SJCRH30 (cell line): Measurements from ENCODE around the gene PIK3R3. TPM values are rescaled to one million over a fixed set of nuclear protein-coding genes. Genes with fewer than 3 reads are reported as not detected.
A peak's percentile ranks its signal among the peaks of the same experiment; 100 is the strongest.

Source experiments
- DNase-seq, 2 experiments: peaks; one replicate each; pipeline ENCODE4 v3.0.0-alpha.2; 2015 to 2020
- H3K27ac ChIP-seq: fragments of 250-450 bp; sonication (Bioruptor Pico); 2 replicates; pipeline ENCODE4 v1.5.1; 2020; ENCODE audit warnings: mild to moderate bottlenecking, moderate library complexity
- H3K27me3 ChIP-seq: fragments of 250-450 bp; sonication (Bioruptor Pico); 2 replicates; pipeline ENCODE4 v1.5.1; 2020; ENCODE audit warnings: mild to moderate bottlenecking, moderate library complexity
- H3K36me3 ChIP-seq: fragments of 250-450 bp; sonication (Bioruptor Pico); 2 replicates; pipeline ENCODE4 v1.5.1; 2020; ENCODE audit warnings: mild to moderate bottlenecking, moderate library complexity
- H3K4me1 ChIP-seq: fragments of 250-450 bp; sonication (Bioruptor Pico); 2 replicates; pipeline ENCODE4 v1.5.1; 2020; ENCODE audit warnings: mild to moderate bottlenecking, moderate library complexity
- H3K4me3 ChIP-seq: fragments of 250-450 bp; sonication (Bioruptor Pico); 2 replicates; pipeline ENCODE4 v1.5.1; 2020; ENCODE audit warnings: mild to moderate bottlenecking, moderate library complexity
- H3K9me3 ChIP-seq: fragments of 250-450 bp; sonication (Bioruptor Pico); replicated peaks from 2 replicates; pipeline ENCODE4 v1.5.1; 2020; ENCODE audit warnings: mild to moderate bottlenecking, moderate library complexity
- total RNA-seq: library from RNA; depleted of rRNA; stranded (reverse); fragments of >200 nt; shearing (Covaris generic); gene quantifications from 2 replicates; pipeline ENCODE4 v1.2.3, GENCODE V29; 2014

PIK3R3 gene
- total RNA-seq, 1 experiment from 2014 or later = 23.5 TPM

GRCh38 chr1:46020010-46020409, 112.4 kb downstream of the PIK3R3 start:
- Histone ChIP-seq H3K27me3 (no peaks in the 10 kb centered on the region), H3K27ac (no peak overlapping the region), H3K36me3 (peaks cover 35% of the 10 kb centered on the region), H3K9me3 (peaks cover 4% of the 10 kb centered on the region; the same call in 1 of the 2 replicates), H3K4me3 (no peak overlapping the region), H3K4me1 (no peaks in the 10 kb centered on the region)
- DNase-seq = no peak

- no peak overlapping the region for H3K27ac ChIP-seq
- peaks cover 30% of the 10 kb centered on the region for H3K36me3 ChIP-seq
- DNase-seq = no peak
- no peaks in the 10 kb centered on the region for H3K4me1 ChIP-seq
- H3K4me3 ChIP-seq = no peak overlapping the region
- peaks cover 4% of the 10 kb centered on the region for H3K9me3 ChIP-seq
- no peaks in the 10 kb centered on the region for H3K27me3 ChIP-seq
Observed at GRCh38 chr1:46019348-46019747, 113.1 kb downstream of the PIK3R3 start.

- DNase-seq = peak; percentile 36 to 61
- Histone ChIP-seq H3K27me3 (no peaks in the 10 kb centered on the region), H3K27ac (no peak overlapping the region), H3K36me3 (peaks cover 28% of the 10 kb centered on the region), H3K4me3 (no peak overlapping the region), H3K9me3 (peaks cover 4% of the 10 kb centered on the region), H3K4me1 (no peaks in the 10 kb centered on the region)
Observed at GRCh38 chr1:46017876-46018503, 114.4 kb downstream of the PIK3R3 start.

- H3K27ac ChIP-seq = no peak overlapping the region
- no peaks in the 10 kb centered on the region for H3K4me1 ChIP-seq
- H3K36me3 ChIP-seq = peaks cover 30% of the 10 kb centered on the region
- H3K9me3 ChIP-seq = peaks cover 4% of the 10 kb centered on the region
- no peak overlapping the region for H3K4me3 ChIP-seq
- DNase-seq = no peak
- no peaks in the 10 kb centered on the region for H3K27me3 ChIP-seq
Observed at GRCh38 chr1:46013581-46013980, 118.8 kb downstream of the PIK3R3 start.

GRCh38 chr1:46012236-46012635, 120.2 kb downstream of the PIK3R3 start:
- peaks cover 42% of the 10 kb centered on the region for H3K36me3 ChIP-seq
- no peaks in the 10 kb centered on the region for H3K4me1 ChIP-seq
- no peak for DNase-seq
- no peaks in the 10 kb centered on the region; the same call in 1 of the 2 replicates for H3K9me3 ChIP-seq
- no peak overlapping the region for H3K27ac ChIP-seq
- no peaks in the 10 kb centered on the region for H3K27me3 ChIP-seq
- H3K4me3 ChIP-seq = no peak overlapping the region

- Histone ChIP-seq H3K36me3 (peaks cover 46% of the 10 kb centered on the region), H3K4me3 (no peak overlapping the region), H3K4me1 (no peaks in the 10 kb centered on the region), H3K27me3 (no peaks in the 10 kb centered on the region), H3K9me3 (no peaks in the 10 kb centered on the region; the same call in 1 of the 2 replicates), H3K27ac (no peak overlapping the region)
- no peak for DNase-seq
Observed at GRCh38 chr1:46011121-46011695, 121.2 kb downstream of the PIK3R3 start.

GRCh38 chr1:46010611-46011010, 121.8 kb downstream of the PIK3R3 start:
- Histone ChIP-seq H3K36me3 (peaks cover 46% of the 10 kb centered on the region), H3K9me3 (no peaks in the 10 kb centered on the region; the same call in 1 of the 2 replicates), H3K27me3 (no peaks in the 10 kb centered on the region), H3K27ac (no peak overlapping the region), H3K4me3 (no peak overlapping the region), H3K4me1 (no peaks in the 10 kb centered on the region)
- DNase-seq = no peak

GRCh38 chr1:46008585-46008984, 123.8 kb downstream of the PIK3R3 start:
- no peak overlapping the region for H3K27ac ChIP-seq
- no peak overlapping the region for H3K4me3 ChIP-seq
- H3K27me3 ChIP-seq = no peaks in the 10 kb centered on the region
- no peaks in the 10 kb centered on the region for H3K4me1 ChIP-seq
- H3K9me3 ChIP-seq = no peaks in the 10 kb centered on the region
- DNase-seq = no peak
- peaks cover 44% of the 10 kb centered on the region for H3K36me3 ChIP-seq

- no peaks in the 10 kb centered on the region for H3K27me3 ChIP-seq
- no peaks in the 10 kb centered on the region for H3K4me1 ChIP-seq
- no peak overlapping the region for H3K4me3 ChIP-seq
- no peak for DNase-seq
- H3K9me3 ChIP-seq = no peaks in the 10 kb centered on the region
- no peak overlapping the region for H3K27ac ChIP-seq
- H3K36me3 ChIP-seq = peaks cover 32% of the 10 kb centered on the region
Observed at GRCh38 chr1:46005594-46005993, 126.8 kb downstream of the PIK3R3 start.

GRCh38 chr1:46004492-46004891, 127.9 kb downstream of the PIK3R3 start:
- H3K36me3 ChIP-seq = peaks cover 31% of the 10 kb centered on the region
- no peak overlapping the region for H3K4me3 ChIP-seq
- H3K4me1 ChIP-seq = no peaks in the 10 kb centered on the region
- no peak overlapping the region for H3K27ac ChIP-seq
- no peaks in the 10 kb centered on the region; the same call in 1 of the 2 replicates for H3K9me3 ChIP-seq
- DNase-seq = no peak
- no peaks in the 10 kb centered on the region for H3K27me3 ChIP-seq

- DNase-seq = no peak
- Histone ChIP-seq H3K4me3 (no peak overlapping the region), H3K9me3 (no peaks in the 10 kb centered on the region; the same call in 1 of the 2 replicates), H3K27ac (no peak overlapping the region), H3K4me1 (no peaks in the 10 kb centered on the region), H3K36me3 (peaks cover 33% of the 10 kb centered on the region), H3K27me3 (no peaks in the 10 kb centered on the region)
Observed at GRCh38 chr1:46003315-46003714, 129.1 kb downstream of the PIK3R3 start.

- DNase-seq = no peak
- Histone ChIP-seq H3K27ac (no peak overlapping the region), H3K4me1 (no peaks in the 10 kb centered on the region), H3K4me3 (no peak overlapping the region), H3K36me3 (peaks cover 27% of the 10 kb centered on the region), H3K27me3 (no peaks in the 10 kb centered on the region), H3K9me3 (no peaks in the 10 kb centered on the region; the same call in 1 of the 2 replicates)
Observed at GRCh38 chr1:46002551-46003150, 129.8 kb downstream of the PIK3R3 start.

GRCh38 chr1:46001081-46001785, 131.2 kb downstream of the PIK3R3 start:
- Histone ChIP-seq H3K4me1 (no peaks in the 10 kb centered on the region), H3K27me3 (no peaks in the 10 kb centered on the region), H3K36me3 (peaks cover 19% of the 10 kb centered on the region), H3K9me3 (no peaks in the 10 kb centered on the region; the same call in 1 of the 2 replicates), H3K27ac (no peak overlapping the region), H3K4me3 (no peak overlapping the region)
- no peak for DNase-seq

GRCh38 chr1:45999507-45999906, 132.9 kb downstream of the PIK3R3 start:
- Histone ChIP-seq H3K27me3 (no peaks in the 10 kb centered on the region), H3K27ac (no peak overlapping the region), H3K4me1 (no peaks in the 10 kb centered on the region), H3K36me3 (peaks cover 19% of the 10 kb centered on the region), H3K4me3 (no peak overlapping the region), H3K9me3 (no peaks in the 10 kb centered on the region; the same call in 1 of the 2 replicates)
- DNase-seq = no peak
